ENCODE data around the gene GREB1. TPM values are rescaled to one million over a fixed set of nuclear protein-coding genes. Genes with fewer than 3 reads are reported as not detected.
A peak's percentile ranks its signal among the peaks of the same experiment; 100 is the strongest.

The GREB1 gene
- total and polyA plus RNA-seq, 2 of the 4 experiments (the other 2 are of a cell fraction) = 0.05 TPM; not detected in 1

DNA sequence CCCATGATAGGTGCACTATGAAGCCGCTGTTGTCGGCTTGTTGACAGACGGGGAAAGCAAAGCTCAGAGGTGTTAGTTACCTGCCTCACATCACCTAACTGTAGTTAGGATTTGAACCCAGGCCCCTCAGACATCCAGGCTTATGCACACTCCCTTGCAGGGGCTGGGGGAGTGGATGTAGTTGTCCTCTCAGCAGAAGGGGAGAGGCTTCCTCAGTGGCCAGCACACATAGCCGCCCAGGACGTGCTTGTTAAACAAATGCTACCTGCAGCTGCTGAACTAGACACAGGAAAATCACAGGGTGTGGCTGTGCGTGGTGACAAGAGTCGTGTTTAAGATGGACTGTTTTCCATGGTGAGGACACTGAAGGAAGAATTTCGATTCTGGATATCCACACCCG, 39.2 kb downstream of the GREB1 start:
- no peaks in the 10 kb centered on the region for H3K36me3 ChIP-seq (ENCODE audit: control insufficient read depth, insufficient read depth, low read length)
- no peak overlapping the region for H2BK20ac ChIP-seq (ENCODE audit: low read depth, low read length)
- CTCF ChIA-PET = interaction anchor here (1.2 kb wide), 1 partner anchor 10 kb away, joined by 4 read pairs; no protein-coding TSS in a partner anchor
- H3K18ac ChIP-seq (ENCODE audit: low read depth, low read length) = no peak overlapping the region
- no peak overlapping the region for H4K8ac ChIP-seq (ENCODE audit: low read depth in 2 of 2, low read length in 2 of 2)
- ATAC-seq (ENCODE audit: low read depth) = no peak
- DNase-seq = no peak
- H2AFZ ChIP-seq (replicated peaks; ENCODE audit: low read length, poor library complexity) = no peak overlapping the region
- H3K27me3 ChIP-seq (ENCODE audit: control insufficient read depth, insufficient read depth, low read length) = peaks cover 25% of the 10 kb centered on the region
- POLR2A ChIA-PET (ENCODE audit: unreplicated experiment) = no interaction called here
- no CpG with 5 or more reads among the region's 9 CpGs for WGBS, 2 experiments (ENCODE audit: extremely low coverage in 2 of 2, insufficient read length in 1 of 2)
- H3K9ac ChIP-seq (ENCODE audit: low read depth, low read length) = no peak overlapping the region
- dilution Hi-C loops (cut with HindIII; ENCODE audit: low sequenced_read_pairs, unreplicated experiment) = no loop called here
- peak overlapping the region; percentile 33; the same call in 1 of the 2 replicates for H2BK120ac ChIP-seq (ENCODE audit: low read depth, low read length)
- intact Hi-C loops (cut with micrococcal nuclease) = no loop called here
- no peak overlapping the region for H2BK5ac ChIP-seq (ENCODE audit: low read depth, low read length, poor library complexity, severe bottlenecking)
- H3K79me1 ChIP-seq (ENCODE audit: low read depth in 1 of 2, low read length in 2 of 2) = no peaks in the 10 kb centered on the region
- H3K9me3 ChIP-seq (ENCODE audit: control insufficient read depth, insufficient read depth, low read length) = no peaks in the 10 kb centered on the region
- no peak overlapping the region for H3K4ac ChIP-seq (ENCODE audit: low read depth, low read length)
- H4K91ac ChIP-seq (ENCODE audit: insufficient read depth, low read depth, low read length) = peak overlapping the region; percentile 36; the same call in 1 of the 2 replicates
- no peak overlapping the region; the same call in 1 of the 2 replicates for H3K23ac ChIP-seq (ENCODE audit: low read depth, low read length)
- no peak overlapping the region for H3K4me2 ChIP-seq (ENCODE audit: low read depth, low read length)
- in situ Hi-C loops (cut with MboI; ENCODE audit: low sequenced_read_pairs) = no loop called here
- peak overlapping the region; percentile 26; the same call in 1 of the 3 replicates for H2BK15ac ChIP-seq (ENCODE audit: low read depth, low read length)
- 0 out of 2 replicates have a peak overlapping the region, but pooled peaks have one; percentile 44 for H2AK5ac ChIP-seq (ENCODE audit: low read depth, low read length)
- TF ChIP-seq CEBPB (IDR thresholded peaks at IDR 0.05; ENCODE audit: low read depth, low read length) = no peak
- no peak for TF ChIP-seq NFE2L2 (IDR thresholded peaks at IDR 0.05; ENCODE audit: low read depth, low read length)
- TF ChIP-seq, protein P1, sequence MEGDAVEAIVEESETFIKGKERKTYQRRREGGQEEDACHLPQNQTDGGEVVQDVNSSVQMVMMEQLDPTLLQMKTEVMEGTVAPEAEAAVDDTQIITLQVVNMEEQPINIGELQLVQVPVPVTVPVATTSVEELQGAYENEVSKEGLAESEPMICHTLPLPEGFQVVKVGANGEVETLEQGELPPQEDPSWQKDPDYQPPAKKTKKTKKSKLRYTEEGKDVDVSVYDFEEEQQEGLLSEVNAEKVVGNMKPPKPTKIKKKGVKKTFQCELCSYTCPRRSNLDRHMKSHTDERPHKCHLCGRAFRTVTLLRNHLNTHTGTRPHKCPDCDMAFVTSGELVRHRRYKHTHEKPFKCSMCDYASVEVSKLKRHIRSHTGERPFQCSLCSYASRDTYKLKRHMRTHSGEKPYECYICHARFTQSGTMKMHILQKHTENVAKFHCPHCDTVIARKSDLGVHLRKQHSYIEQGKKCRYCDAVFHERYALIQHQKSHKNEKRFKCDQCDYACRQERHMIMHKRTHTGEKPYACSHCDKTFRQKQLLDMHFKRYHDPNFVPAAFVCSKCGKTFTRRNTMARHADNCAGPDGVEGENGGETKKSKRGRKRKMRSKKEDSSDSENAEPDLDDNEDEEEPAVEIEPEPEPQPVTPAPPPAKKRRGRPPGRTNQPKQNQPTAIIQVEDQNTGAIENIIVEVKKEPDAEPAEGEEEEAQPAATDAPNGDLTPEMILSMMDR (conservative IDR thresholded peaks at IDR 0.05; ENCODE audit: low read depth, low read length) = no peak
- TF ChIP-seq POLR2A (IDR thresholded peaks at IDR 0.05; ENCODE audit: low read depth, low read length) = no peak
- TF ChIP-seq SMC3 (IDR thresholded peaks at IDR 0.05; ENCODE audit: low read depth, low read length) = no peak
- TF ChIP-seq MAFK (IDR thresholded peaks at IDR 0.05; ENCODE audit: low read depth, low read length) = no peak
- TF ChIP-seq, protein P2, sequence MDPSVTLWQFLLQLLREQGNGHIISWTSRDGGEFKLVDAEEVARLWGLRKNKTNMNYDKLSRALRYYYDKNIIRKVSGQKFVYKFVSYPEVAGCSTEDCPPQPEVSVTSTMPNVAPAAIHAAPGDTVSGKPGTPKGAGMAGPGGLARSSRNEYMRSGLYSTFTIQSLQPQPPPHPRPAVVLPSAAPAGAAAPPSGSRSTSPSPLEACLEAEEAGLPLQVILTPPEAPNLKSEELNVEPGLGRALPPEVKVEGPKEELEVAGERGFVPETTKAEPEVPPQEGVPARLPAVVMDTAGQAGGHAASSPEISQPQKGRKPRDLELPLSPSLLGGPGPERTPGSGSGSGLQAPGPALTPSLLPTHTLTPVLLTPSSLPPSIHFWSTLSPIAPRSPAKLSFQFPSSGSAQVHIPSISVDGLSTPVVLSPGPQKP (IDR thresholded peaks at IDR 0.05; ENCODE audit: borderline replicate concordance, low read depth, low read length) = no peak
- no peak for TF ChIP-seq FOS (IDR thresholded peaks at IDR 0.05; ENCODE audit: low read depth, low read length)
- TF ChIP-seq CHD1 (IDR thresholded peaks at IDR 0.05; ENCODE audit: low read depth, low read length) = no peak
- no peak for TF ChIP-seq MXI1 (IDR thresholded peaks at IDR 0.05; ENCODE audit: borderline replicate concordance, low read depth, low read length)
- no peak for TF ChIP-seq BHLHE40 (IDR thresholded peaks at IDR 0.05; ENCODE audit: low read depth, low read length)
- TF ChIP-seq, protein P3, sequence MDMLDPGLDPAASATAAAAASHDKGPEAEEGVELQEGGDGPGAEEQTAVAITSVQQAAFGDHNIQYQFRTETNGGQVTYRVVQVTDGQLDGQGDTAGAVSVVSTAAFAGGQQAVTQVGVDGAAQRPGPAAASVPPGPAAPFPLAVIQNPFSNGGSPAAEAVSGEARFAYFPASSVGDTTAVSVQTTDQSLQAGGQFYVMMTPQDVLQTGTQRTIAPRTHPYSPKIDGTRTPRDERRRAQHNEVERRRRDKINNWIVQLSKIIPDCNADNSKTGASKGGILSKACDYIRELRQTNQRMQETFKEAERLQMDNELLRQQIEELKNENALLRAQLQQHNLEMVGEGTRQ (IDR thresholded peaks at IDR 0.05; ENCODE audit: low read depth, low read length) = no peak
- TF ChIP-seq MAZ (IDR thresholded peaks at IDR 0.05; ENCODE audit: borderline replicate concordance, low read depth, low read length) = no peak
- TF ChIP-seq RCOR1 (IDR thresholded peaks at IDR 0.05; ENCODE audit: insufficient replicate concordance, low read length) = no peak
- H3K56ac ChIP-seq (ENCODE audit: extremely low read depth, insufficient read depth, low read length) = no peak overlapping the region
- H3K9me1 ChIP-seq (ENCODE audit: insufficient read depth, low read length) = 0 out of 2 replicates have a peak, but pooled peaks cover 9% of the 10 kb centered on the region
- H4K5ac ChIP-seq (ENCODE audit: low read depth, low read length) = no peak overlapping the region
- H3K14ac ChIP-seq (replicated peaks; ENCODE audit: low read depth, low read length) = 0 out of 2 replicates have a peak overlapping the region, but pooled peaks have one; percentile 40
- H3K4me1 ChIP-seq (ENCODE audit: control insufficient read depth, insufficient read depth, low read length) = peaks cover 7% of the 10 kb centered on the region
- H2AK9ac ChIP-seq (replicated peaks; ENCODE audit: low read depth, low read length, poor library complexity) = peak overlapping the region; percentile 44
- H3K27ac ChIP-seq (ENCODE audit: insufficient read depth, low read length) = no peak overlapping the region
- H4K20me1 ChIP-seq (ENCODE audit: insufficient read depth, low read length) = no peaks in the 10 kb centered on the region
- BruUV-seq (replicated peaks) = no TSS peak
- H3K4me3 ChIP-seq (ENCODE audit: insufficient read depth, low read depth, low read length) = no peak overlapping the region

Measured in IMR-90 (cell line).